Measurements from ENCODE around the gene APBB1IP.
A peak's percentile ranks its signal among the peaks of the same experiment; 100 is the strongest.
"Not testable (repeated sequence)": the region's sequence is repeated elsewhere in the genome, so short reads cannot be mapped to it uniquely, and the experiment has no call there.

APBB1IP gene

DNA sequence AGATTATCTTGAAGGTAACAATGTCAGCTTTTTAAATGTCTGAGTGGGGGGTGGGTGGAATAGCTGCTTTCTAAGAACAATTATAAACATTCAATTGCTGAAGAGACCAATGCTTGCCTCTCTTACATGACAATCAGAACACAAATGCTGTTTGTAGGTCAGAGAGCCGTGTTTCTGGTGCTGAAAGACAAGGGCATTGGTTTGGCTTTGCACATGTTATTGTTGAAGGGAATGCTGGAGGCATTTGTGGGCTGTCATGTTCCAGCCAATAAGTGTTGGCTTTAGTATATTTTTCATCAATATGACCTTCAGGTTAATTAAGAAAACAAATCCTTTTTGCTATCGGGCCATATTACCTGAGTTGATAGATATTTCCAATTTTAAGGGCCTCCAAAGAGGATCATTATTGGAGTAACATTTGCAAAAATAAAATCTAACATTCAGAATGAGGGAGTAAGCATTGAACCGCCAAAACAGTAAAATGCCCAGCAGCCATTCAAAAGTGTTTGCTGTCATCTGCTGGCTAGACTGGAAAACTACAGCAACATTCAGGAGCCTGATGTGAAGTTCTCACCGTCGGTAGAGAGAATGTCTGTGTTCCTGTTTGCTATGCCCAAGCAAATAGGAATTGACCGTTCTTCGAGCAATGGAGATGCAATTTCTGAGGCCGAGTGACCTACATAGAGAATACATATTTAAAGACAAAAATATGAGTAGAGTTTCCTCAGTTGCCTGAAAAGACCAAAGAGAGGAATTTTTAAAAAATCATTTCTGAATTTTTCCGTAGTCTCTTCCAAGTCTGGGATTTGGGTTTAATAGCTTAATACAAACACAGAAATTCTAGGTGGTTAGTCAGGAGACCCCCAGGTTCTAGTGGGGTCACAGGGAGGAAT lies 118.9 kb downstream of the APBB1IP start:
- peak; percentile 12 for DNase-seq (ENCODE audit: low read depth)

DNA sequence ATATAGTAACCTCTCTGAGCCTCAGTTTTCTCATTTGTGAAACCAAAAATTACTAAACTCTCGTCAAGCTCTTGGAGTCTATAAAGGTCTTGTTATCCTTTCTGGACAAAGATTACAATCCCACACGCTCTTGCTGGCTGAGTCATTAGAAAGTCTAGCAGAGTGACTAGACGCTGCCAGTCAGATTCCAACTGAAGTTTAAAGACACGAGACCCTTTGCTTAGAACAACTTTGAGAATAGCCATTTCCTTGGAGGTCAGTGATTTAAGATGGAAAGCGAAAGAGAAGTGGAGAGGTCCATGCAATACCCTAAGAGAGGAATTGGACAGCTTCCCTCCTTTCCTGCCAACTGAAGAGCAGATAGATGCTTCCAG lies 119.5 kb downstream of the APBB1IP start:
- no peak for DNase-seq (ENCODE audit: low read depth)

GRCh38 chr10:26566525-26567350 lies 128.6 kb downstream of the APBB1IP start:
- no peak for DNase-seq (ENCODE audit: low read depth)

DNA sequence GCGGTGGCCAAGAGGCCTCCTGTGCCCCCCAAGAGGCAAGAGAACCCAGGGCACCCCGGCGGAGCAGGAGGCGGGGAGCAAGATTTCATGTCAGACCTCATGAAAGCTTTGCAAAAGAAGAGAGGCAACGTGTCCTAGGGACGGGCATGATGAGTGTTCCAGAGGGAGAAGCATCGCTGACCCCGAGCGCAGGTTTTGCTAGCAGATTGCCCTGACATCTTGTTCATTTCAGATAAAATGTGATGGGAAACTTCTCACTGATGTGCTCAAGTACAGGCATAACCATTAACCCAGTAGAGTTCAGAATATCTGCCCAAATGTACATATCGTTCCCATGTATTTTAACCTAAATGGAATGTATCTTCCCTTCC lies 129.2 kb downstream of the APBB1IP start:
- DNase-seq (ENCODE audit: low read depth) = no peak

DNA sequence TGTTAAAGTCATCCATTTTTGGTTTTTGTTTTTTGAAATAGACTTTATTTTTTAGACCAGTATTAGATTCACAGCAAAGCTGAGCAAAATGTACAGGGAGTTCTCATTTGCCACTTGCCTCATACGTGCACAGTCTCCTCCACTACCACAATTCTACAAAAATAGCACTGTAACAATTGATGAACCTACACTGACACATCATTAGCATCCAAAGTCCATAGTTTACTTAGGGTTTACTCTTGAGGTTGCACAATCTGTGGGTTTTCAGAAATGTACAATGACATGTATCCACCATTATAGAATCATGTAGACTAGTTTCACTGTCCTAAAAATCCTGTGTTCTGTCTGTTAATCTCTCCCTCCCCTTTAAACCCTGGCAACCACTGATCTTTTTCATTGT lies 133.5 kb downstream of the APBB1IP start:
- DNase-seq (ENCODE audit: low read depth) = no peak

- DNase-seq (ENCODE audit: low read depth) = no peak
Measured at GRCh38 chr10:26573674-26574073, 135.5 kb downstream of the APBB1IP start.

GRCh38 chr10:26574783-26575182 lies 136.6 kb downstream of the APBB1IP start:
- DNase-seq (ENCODE audit: low read depth) = no peak

- not testable (repeated sequence) for DNase-seq (ENCODE audit: low read depth)
Measured at GRCh38 chr10:26578371-26578770, 140.2 kb downstream of the APBB1IP start.

- DNase-seq (ENCODE audit: low read depth) = no peak
Measured at GRCh38 chr10:26579256-26580063, 141.3 kb downstream of the APBB1IP start.

- no peak for DNase-seq (ENCODE audit: low read depth)
Measured at GRCh38 chr10:26586211-26586610, 148.1 kb downstream of the APBB1IP start.

- DNase-seq (ENCODE audit: low read depth) = no peak
Measured at GRCh38 chr10:26588611-26589010, 150.5 kb downstream of the APBB1IP start.

GRCh38 chr10:26589813-26590212 lies 151.7 kb downstream of the APBB1IP start:
- not testable (repeated sequence) for DNase-seq (ENCODE audit: low read depth)

- no peak for DNase-seq (ENCODE audit: low read depth)
Measured at GRCh38 chr10:26593896-26594295, 155.8 kb downstream of the APBB1IP start.

DNA sequence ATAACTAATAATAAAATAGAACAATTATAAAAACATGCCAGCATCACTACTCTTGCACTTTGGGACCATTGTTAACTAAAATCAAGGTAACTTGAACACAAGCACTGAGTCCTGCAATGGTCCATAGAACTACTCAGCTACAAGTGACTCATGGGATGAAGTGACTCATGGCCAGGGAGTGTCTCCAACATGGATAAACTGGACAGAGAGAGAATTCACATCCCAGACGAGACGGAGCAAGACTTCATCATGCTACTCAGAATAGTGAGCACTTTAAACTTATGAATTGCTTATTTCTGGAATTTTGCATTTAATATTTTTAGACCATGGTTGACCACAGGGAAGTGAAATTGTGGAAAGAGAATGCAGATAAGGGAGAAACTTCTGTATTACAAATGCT lies 165.1 kb downstream of the APBB1IP start:
- DNase-seq (ENCODE audit: low read depth) = not testable (repeated sequence)

- not testable (repeated sequence) for DNase-seq (ENCODE audit: low read depth)
Measured at GRCh38 chr10:26604320-26605093, 166.4 kb downstream of the APBB1IP start.

DNA sequence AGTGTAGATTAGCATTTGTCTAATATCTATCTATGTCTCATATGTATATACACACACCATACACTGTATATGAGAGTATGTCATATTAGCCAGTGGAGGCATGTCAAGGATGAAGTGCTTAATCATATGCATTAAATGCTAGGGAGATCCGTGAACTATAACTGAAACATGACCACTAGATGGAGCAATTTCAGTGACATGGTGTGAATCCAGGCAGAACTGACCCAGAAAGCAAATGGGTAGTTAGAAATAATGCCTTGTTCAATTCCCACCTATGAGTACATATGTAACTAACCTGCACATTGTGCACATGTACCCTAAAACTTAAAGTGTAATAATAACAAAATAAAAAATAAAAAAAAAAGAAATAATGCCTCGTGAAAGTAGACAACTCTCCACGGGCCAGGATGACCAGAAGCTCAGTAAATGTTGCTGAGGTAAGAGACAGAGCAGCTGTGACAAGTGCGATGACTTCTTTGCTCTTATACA lies 168.3 kb downstream of the APBB1IP start:
- DNase-seq (ENCODE audit: low read depth) = not testable (repeated sequence)

DNA sequence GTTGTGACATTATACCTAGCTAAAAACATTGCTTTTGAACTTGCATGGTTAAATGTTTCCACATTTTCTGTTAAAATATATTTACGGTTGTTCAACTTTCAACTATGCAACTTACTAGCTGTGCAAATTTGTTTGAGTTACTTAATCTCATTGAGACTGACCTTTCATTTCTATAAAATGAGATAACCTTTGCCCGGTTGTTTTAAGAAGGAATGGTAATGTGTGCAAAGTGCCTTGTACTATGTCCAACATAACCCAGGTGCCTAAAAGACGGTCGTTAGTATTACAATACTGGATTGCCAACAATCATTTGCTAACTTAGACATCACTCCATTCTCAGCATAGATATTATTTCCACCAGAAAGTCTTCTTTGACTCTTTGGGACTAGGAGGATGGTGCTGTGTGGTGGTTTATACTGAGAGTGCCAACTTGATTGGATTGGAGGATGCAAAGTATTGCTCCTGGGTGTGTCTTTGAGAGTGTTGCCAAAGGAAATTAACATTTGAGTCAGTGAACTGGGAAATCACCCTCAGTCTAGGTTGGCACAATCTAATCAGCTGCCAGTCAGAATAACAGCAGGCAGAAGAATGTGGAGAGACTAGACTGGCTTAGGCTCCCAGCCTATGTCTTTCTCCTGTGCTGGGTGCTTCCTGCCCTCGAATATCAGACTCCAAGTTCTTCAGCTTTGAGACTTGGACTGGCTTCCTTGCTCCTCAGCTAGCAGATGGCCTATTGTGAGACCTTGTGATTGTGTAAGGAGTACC lies 174.2 kb downstream of the APBB1IP start:
- no peak for DNase-seq (ENCODE audit: low read depth)

Data from activated T-cell treated with anti-CD3 and anti-CD28 coated beads for 1 hour (primary cell).